OCI-LY7 (cell line): ENCODE measurements around the gene TEX55. TPM values are rescaled to one million over a fixed set of nuclear protein-coding genes. Genes with fewer than 3 reads are reported as not detected.

Experiments used
- BruUV-seq: library from RNA; stranded (reverse); fragments of 400-500 nt; replicated peaks from 2 replicates; lab custom pipeline; 2021; lab: Mats Ljungman, UMichigan
- CTCF ChIA-PET: fragments of 300-600 bp; sonication (Branson Sonifier 250); formaldehyde crosslinking; loops from one replicate; lab custom pipeline; 2022; ENCODE audit warnings: antibody characterized with exemption; ENCODE audit not compliant: unreplicated experiment; lab: Charles Lee
- POLR2A ChIA-PET: fragments of 300-600 bp; sonication (Branson Sonifier 250); formaldehyde crosslinking; loops from one replicate; lab custom pipeline; 2022; ENCODE audit warnings: antibody characterized with exemption; lab: Charles Lee
- DNase-seq: peaks from one replicate; pipeline ENCODE4 v3.0.0-alpha.2; 2015; ENCODE audit warnings: low spot score
- H2AFZ ChIP-seq: fragments of 200-600 bp; sonication (generic), shearing (Covaris generic); 2 replicates; pipeline ENCODE4 v1.6.1; 2014; ENCODE audit warnings: mild to moderate bottlenecking, antibody characterized with exemption, low read length, moderate library complexity
- H3K27ac ChIP-seq: fragments of 200-600 bp; sonication (generic); 2 replicates; pipeline ENCODE4 v1.5.1; 2014; ENCODE audit warnings: mixed run types, low read depth, mild to moderate bottlenecking, moderate library complexity, low read length, inconsistent platforms; ENCODE audit not compliant: poor library complexity, severe bottlenecking
- H3K36me3 ChIP-seq: fragments of 200-600 bp; sonication (generic); 2 replicates; pipeline ENCODE4 v1.6.1; 2014; ENCODE audit warnings: mild to moderate bottlenecking, antibody characterized with exemption, low read length, moderate library complexity, mixed read lengths; ENCODE audit not compliant: insufficient read depth
- H3K4me1 ChIP-seq: fragments of 200-600 bp; sonication (generic); 2 replicates; pipeline ENCODE4 v1.5.1; 2014; ENCODE audit warnings: mild to moderate bottlenecking, low read length; ENCODE audit not compliant: insufficient read depth, poor library complexity, severe bottlenecking
- H3K4me2 ChIP-seq: fragments of 200-600 bp; sonication (generic); 2 replicates; pipeline ENCODE4 v1.6.1; 2014; ENCODE audit warnings: mild to moderate bottlenecking, low read length
- H3K4me3 ChIP-seq: fragments of 200-600 bp; sonication (generic); 2 replicates; pipeline ENCODE4 v1.5.1; 2014; ENCODE audit warnings: mild to moderate bottlenecking, low read depth, low read length; ENCODE audit not compliant: poor library complexity, severe bottlenecking
- H3K79me2 ChIP-seq: fragments of 200-600 bp; sonication (generic); 2 replicates; pipeline ENCODE4 v1.6.1; 2016; ENCODE audit warnings: low read depth, mild to moderate bottlenecking, low read length, moderate library complexity, mixed read lengths; ENCODE audit not compliant: insufficient read depth
- H3K9me2 ChIP-seq: fragments of 200-600 bp; sonication (generic); 2 replicates; pipeline ENCODE4 v1.6.1; 2016; ENCODE audit warnings: mild to moderate bottlenecking, low read length, mixed read lengths; ENCODE audit not compliant: insufficient read depth
- H3K9me3 ChIP-seq: fragments of 200-600 bp; sonication (generic); 2 replicates; pipeline ENCODE4 v1.6.1; 2014; ENCODE audit warnings: mild to moderate bottlenecking, mixed run types, low read length, mixed read lengths
- H4K20me1 ChIP-seq: fragments of 200-600 bp; sonication (generic); 2 replicates; pipeline ENCODE4 v1.6.1; 2014; ENCODE audit warnings: mild to moderate bottlenecking, antibody characterized with exemption, low read length, moderate library complexity, mixed read lengths; ENCODE audit not compliant: insufficient read depth
- CTCF ChIP-seq: fragments of 200-600 bp; sonication (generic); conservative IDR thresholded peaks from 2 replicates; pipeline ENCODE4 v1.5.1; 2014; ENCODE audit warnings: mild to moderate bottlenecking, antibody characterized with exemption, low read length, moderate library complexity, mixed read lengths
- EZH2phosphoT487 ChIP-seq: fragments of 200-600 bp; sonication (generic); IDR thresholded peaks from 2 replicates; pipeline ENCODE4 v1.6.1; 2018; ENCODE audit warnings: low read depth, borderline replicate concordance, mild to moderate bottlenecking, mixed run types, antibody characterized with exemption, low read length, moderate library complexity, mixed read lengths
- intact Hi-C: fragments of 100-400 bp; cut with micrococcal nuclease; formaldehyde crosslinking; loops from one replicate; pipeline ENCODE4 v1.10.0; 2022; ENCODE audit not compliant: unreplicated experiment
- total RNA-seq, 2 experiments: library from RNA; depleted of rRNA in 1 of 2; stranded (reverse); fragments of >200 nt in 1 of 2; shearing (Covaris generic) in 1 of 2; gene quantifications; 2 replicates each; pipeline ENCODE4 v1.2.3, GENCODE V29; 2014 to 2022

TEX55 gene
- total RNA-seq, 2 experiments from 2014 or later, result not detected

GRCh38 chr3:119140466-119140865 is 5.5 kb upstream of the TEX55 start:
- Histone ChIP-seq H3K9me3 (no peaks in the 10 kb centered on the region), H3K4me1 (no peaks in the 10 kb centered on the region), H3K9me2 (no peaks in the 10 kb centered on the region), H3K4me3 (no peak overlapping the region), H3K79me2 (no peaks in the 10 kb centered on the region), H3K36me3 (no peaks in the 10 kb centered on the region), H3K27ac (no peak overlapping the region), H2AFZ (no peak overlapping the region), H4K20me1 (no peaks in the 10 kb centered on the region), H3K4me2 (no peak overlapping the region)
- CTCF ChIA-PET, result no interaction called here
- BruUV-seq, result no TSS peak
- TF ChIP-seq EZH2phosphoT487 (no peak), CTCF (no peak)
- intact Hi-C loops, result no loop called here
- DNase-seq, result no peak
- POLR2A ChIA-PET, result no interaction called here

GRCh38 chr3:119145128-119145499 is 851 bp upstream of the TEX55 start:
- no peak overlapping the region for H3K4me2 ChIP-seq
- no peaks in the 10 kb centered on the region for H3K79me2 ChIP-seq
- H3K4me1 ChIP-seq, result no peaks in the 10 kb centered on the region
- intact Hi-C loops, result loop anchor here (1.0 to 5.0 kb wide), 2 partner anchors 96 to 537 kb away; no protein-coding TSS in a partner anchor
- H4K20me1 ChIP-seq, result no peaks in the 10 kb centered on the region
- CTCF ChIA-PET, result no interaction called here
- no peaks in the 10 kb centered on the region for H3K9me2 ChIP-seq
- no peak for DNase-seq
- H3K4me3 ChIP-seq, result no peak overlapping the region
- BruUV-seq, result no TSS peak
- H2AFZ ChIP-seq, result no peak overlapping the region
- H3K9me3 ChIP-seq, result no peaks in the 10 kb centered on the region
- TF ChIP-seq CTCF, result no peak
- TF ChIP-seq EZH2phosphoT487, result no peak
- H3K36me3 ChIP-seq, result no peaks in the 10 kb centered on the region
- H3K27ac ChIP-seq, result no peak overlapping the region
- POLR2A ChIA-PET, result no interaction called here

- Histone ChIP-seq H3K4me3 (no peak overlapping the region), H3K27ac (no peak overlapping the region), H3K36me3 (no peaks in the 10 kb centered on the region), H3K79me2 (no peaks in the 10 kb centered on the region), H3K4me2 (no peak overlapping the region), H3K9me3 (no peaks in the 10 kb centered on the region), H4K20me1 (no peaks in the 10 kb centered on the region), H3K4me1 (no peaks in the 10 kb centered on the region), H2AFZ (no peak overlapping the region), H3K9me2 (no peaks in the 10 kb centered on the region)
- intact Hi-C loops, result loop anchor here (5.0 kb wide), 1 partner anchor 536 kb away; no protein-coding TSS in a partner anchor
- no peak for DNase-seq
- no TSS peak for BruUV-seq
- ChIA-PET POLR2A (no interaction called here), CTCF (no interaction called here)
- no peak for TF ChIP-seq CTCF
Observed at GRCh38 chr3:119146578-119147375, 812 bp downstream of the TEX55 start.
